HG02642 (cell line): ENCODE results near the gene HDAC1.
"Not testable (repeated sequence)": the region's sequence is repeated elsewhere in the genome, so short reads cannot be mapped to it uniquely, and the experiment has no call there.

Experiments used
- ATAC-seq: cut with Tn5 transposase; IDR thresholded peaks from one replicate; pipeline ENCODE4 v1.9.1; 2021; ENCODE audit warnings: mild to moderate bottlenecking; ENCODE audit not compliant: unreplicated experiment, poor library complexity

Gene HDAC1

DNA sequence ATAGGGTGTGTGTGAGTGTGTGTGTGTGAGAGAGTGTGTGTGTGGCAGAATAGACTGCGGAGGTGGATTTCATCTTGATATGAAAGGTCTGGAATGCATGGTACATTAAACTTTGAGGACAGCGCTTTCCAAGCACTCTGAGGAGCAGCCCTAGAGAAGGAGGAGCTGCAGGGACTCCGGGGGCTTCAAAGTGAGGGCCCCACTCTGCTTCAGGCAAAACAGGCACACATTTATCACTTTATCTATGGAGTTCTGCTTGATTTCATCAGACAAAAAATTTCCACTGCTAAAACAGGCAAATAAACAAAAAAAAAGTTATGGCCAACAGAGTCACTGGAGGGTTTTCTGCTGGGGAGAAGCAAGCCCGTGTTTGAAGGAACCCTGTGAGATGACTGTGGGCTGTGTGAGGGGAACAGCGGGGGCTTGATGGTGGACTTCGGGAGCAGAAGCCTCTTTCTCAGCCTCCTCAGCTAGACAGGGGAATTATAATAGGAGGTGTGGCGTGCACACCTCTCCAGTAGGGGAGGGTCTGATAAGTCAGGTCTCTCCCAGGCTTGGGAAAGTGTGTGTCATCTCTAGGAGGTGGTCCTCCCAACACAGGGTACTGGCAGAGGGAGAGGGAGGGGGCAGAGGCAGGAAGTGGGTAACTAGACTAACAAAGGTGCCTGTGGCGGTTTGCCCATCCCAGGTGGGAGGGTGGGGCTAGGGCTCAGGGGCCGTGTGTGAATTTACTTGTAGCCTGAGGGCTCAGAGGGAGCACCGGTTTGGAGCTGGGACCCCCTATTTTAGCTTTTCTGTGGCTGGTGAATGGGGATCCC, 18.3 kb upstream of the HDAC1 start:
- ATAC-seq = no peak

DNA sequence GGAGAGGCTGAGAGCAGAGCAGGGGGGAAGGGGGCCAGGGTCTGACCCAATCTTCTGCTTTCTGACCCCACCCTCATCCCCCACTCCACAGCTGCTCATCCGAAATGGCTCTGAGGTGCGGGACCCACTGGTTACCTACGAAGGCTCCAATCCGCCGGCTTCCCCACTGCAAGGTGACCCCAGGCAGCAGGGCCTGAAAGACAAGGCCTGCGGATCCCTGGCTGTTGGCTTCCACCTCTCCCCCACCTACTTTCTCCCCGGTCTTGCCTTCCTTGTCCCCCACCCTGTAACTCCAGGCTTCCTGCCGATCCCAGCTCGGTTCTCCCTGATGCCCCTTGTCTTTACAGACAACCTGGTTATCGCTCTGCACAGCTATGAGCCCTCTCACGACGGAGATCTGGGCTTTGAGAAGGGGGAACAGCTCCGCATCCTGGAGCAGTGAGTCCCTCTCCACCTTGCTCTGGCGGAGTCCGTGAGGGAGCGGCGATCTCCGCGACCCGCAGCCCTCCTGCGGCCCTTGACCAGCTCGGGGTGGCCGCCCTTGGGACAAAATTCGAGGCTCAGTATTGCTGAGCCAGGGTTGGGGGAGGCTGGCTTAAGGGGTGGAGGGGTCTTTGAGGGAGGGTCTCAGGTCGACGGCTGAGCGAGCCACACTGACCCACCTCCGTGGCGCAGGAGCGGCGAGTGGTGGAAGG, 17.1 kb upstream of the HDAC1 start:
- ATAC-seq = no peak

GRCh38 chr1:32275424-32275823, 16.5 kb upstream of the HDAC1 start:
- ATAC-seq = no peak

DNA sequence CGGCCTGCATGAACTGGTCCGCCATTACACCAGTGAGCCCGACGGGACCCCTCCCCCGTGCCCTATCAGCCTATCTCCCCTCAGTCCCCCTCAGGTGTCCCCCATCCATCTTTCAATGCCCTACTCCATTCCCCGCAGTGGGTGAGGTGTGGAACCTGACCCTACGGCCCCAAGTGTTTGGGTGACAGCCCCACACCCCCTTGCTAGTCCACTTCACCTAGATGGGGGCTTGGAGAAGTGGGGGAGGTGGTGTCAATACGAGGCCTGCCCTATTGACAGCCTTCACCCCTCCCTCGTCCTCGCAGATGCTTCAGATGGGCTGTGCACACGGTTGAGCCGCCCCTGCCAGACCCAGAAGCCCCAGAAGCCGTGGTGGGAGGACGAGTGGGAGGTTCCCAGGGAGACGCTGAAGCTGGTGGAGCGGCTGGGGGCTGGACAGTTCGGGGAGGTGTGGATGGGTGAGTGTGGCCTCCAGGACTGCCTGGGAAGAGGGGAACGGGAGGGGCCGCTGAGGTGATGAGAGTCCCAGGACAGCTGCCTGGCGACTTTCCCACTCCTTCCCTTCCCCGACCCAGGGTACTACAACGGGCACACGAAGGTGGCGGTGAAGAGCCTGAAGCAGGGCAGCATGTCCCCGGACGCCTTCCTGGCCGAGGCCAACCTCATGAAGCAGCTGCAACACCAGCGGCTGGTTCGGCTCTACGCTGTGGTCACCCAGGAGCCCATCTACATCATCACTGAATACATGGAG, 15.7 kb upstream of the HDAC1 start:
- no peak for ATAC-seq

DNA sequence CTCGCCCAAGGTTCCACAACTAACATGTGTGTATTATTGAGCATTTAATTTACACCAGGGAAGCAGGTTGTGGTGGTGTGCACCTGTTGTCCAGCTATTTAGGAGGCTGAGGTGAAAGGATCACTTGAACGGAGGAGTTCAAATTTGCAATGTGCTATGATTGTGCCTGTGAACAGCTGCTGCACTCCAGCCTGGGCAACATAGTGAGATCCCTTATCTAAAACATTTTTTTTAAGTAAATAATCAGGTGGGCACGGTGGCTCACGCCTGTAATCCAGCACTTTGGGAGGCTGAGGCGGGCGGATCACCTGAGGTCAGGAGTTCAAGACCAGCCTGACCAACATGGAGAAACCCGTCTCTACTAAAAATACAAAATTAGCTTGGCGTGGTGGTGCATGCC, 7.1 kb upstream of the HDAC1 start:
- ATAC-seq = not testable (repeated sequence)

GRCh38 chr1:32285658-32286057, 6.2 kb upstream of the HDAC1 start:
- ATAC-seq = no peak

DNA sequence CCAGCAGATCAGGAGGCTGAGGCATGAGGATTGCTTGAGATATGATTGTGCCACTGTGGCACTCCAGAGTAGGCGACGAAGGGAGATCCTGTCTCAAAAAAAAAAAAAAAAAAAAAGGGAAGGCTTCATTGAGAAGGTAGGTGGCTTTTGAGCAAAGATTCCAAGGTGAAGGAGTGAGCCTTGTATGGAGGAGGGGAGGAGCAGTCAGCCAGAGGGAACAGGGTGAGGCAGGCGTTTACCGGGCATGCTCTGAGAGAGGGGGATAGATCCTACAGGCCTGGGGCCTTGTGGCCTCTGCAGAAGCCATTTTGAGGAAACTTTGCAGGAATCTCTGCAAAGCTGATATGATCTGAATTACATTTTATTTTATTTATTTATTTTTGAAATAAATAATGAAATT, 5.1 kb upstream of the HDAC1 start:
- ATAC-seq = no peak

DNA sequence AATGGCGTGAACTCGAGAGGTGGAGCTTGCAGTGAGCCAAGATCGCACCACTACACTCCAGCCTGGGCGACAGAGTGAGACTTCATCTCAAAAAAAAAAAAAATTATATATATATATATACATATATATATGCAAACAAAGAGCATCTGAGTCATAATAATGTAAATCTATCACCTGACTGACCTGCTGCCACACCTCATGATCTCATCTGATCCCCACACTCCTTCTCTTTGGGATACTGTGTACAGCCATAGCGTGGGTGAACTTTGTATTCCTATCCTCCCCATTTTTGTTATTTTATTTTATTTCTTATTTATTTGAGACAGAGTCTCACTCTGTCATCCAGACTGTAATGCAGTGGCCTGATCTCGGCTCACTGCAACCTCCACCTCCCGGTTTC, 2.6 kb upstream of the HDAC1 start:
- no peak for ATAC-seq

- ATAC-seq = no peak
These were observed 657 bp upstream of the HDAC1 start for GRCh38 chr1:32291145-32291707.

- not testable (repeated sequence) for ATAC-seq
These were observed 6.3 kb downstream of the HDAC1 start for GRCh38 chr1:32298211-32298610.

- no peak for ATAC-seq
These were observed 7.4 kb downstream of the HDAC1 start for GRCh38 chr1:32299327-32299726.

GRCh38 chr1:32303358-32303757, 11.5 kb downstream of the HDAC1 start:
- no peak for ATAC-seq

DNA sequence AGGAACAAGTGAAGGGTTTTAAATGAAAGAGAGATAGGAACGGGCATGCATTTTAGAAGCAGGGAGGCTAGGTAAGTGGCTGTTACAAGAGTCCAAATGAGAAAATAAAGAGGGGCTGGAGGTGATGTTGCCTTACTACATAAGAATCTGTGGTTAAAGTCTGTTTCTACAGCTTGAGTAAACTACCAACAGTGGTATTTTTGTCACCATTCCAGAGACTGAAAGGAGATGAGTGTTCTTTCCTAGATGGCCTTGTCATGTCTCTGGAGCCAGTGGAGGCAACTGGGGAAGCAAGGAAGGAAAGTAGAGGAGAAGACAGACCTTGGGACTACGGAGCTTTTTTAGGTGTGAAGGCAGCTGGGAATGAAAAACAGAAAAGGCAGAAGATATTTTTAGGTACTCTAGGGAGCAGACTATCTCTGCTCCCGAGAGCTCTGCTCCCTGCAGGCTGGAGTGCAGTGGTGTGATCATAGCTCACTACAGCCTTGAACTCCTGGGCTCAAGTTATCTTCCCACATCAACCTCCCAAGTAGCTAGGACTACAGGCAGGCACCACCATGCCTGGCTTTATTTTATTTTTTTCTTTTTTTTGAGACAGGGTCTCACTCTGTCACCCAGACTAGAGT, 12.2 kb downstream of the HDAC1 start:
- no peak for ATAC-seq

DNA sequence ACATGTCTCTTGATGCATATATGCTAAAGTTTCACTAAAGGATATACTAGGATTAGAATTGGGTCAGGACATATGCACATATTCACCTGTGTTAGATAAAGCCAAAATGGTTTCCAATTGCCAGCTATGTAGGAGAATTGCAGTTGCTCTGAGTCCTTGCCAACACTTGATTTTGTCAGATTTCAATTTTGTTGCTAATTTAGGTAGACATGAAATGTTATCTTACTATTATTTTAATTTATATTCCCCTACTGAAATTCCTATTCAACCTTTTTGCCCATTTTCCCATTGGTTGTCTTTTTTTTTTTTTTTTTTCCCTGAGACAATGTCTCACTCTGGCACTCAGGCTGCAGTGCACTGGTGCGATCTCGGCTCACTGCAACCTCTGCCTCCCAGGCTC, 13.4 kb downstream of the HDAC1 start:
- no peak for ATAC-seq

GRCh38 chr1:32307324-32307723, 15.4 kb downstream of the HDAC1 start:
- ATAC-seq = no peak

DNA sequence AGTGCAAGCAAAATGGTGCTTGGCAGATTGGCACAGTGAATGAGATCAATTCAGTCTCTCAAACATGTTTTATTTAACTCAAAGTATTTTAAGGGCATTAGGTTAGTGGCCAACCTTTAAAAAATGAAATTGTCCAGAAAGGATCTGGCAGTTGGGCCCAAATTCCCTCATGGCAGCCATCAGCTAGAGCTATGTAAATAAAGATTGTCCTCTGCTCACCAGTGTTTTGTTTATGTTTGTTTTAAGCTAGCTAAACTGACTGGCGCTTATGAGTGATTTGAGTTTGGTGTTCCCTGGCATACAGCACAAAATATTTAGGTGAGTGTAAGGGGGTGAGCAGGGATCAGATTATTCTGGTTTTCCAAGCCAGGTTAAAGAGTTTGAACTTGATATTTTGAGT, 18.1 kb downstream of the HDAC1 start:
- no peak for ATAC-seq

DNA sequence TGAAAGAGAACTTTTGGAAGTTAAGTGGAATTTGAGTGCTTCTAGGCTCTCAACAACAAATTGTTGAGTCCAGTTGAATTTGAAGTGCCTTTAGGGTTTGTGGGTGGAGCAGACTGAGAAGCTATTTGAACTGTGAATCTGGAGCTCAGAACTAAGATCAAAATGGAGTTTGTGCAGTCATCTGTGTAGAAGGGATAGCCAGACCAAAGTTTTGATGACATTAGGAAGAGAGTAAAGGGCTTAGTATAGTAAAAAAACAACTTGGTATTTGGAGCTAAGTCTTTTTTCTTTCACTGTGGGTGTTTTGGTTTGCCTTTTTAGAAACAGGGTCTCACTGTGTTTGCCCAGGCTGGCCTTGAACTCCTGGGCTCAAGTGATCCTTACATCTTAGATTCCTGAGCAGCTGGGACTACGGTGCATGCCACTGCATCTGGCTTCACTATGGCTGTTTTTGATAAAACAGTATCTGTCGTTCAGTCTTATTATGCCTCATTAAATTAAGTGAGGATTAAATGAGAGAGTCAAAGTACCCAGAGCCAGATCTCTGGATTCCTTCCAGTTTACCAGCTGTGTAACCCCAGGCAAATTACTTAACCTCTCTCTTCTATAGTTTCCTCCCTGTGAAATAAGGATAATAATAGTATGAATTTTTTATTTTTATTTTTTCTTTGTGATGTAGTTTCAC, 20.0 kb downstream of the HDAC1 start:
- ATAC-seq = no peak

- ATAC-seq = peak; percentile 12
These were observed 25.0 kb downstream of the HDAC1 start for GRCh38 chr1:32316903-32317277.

- ATAC-seq = no peak
These were observed 26.4 kb downstream of the HDAC1 start for GRCh38 chr1:32318127-32318869.
